H1 (cell line): ENCODE measurements around the gene GXYLT1. TPM values are rescaled to one million over a fixed set of nuclear protein-coding genes. Genes with fewer than 3 reads are reported as not detected.

Source experiments
- CTCF ChIA-PET: fragments of 300-600 bp; sonication (Branson Sonifier 250); formaldehyde crosslinking; loops from one replicate; lab custom pipeline; 2021; ENCODE audit not compliant: partially characterized antibody; lab: Charles Lee
- POLR2A ChIA-PET: fragments of 300-600 bp; sonication (Branson Sonifier 250); formaldehyde crosslinking; loops from one replicate; lab custom pipeline; 2021; ENCODE audit warnings: inconsistent platforms; ENCODE audit not compliant: partially characterized antibody; lab: Charles Lee
- DNase-seq, 2 experiments: peaks; one replicate each; pipeline versions ENCODE4 v3.0.0 to v3.0.0-alpha.2; 2010 to 2022; ENCODE audit warnings: low spot score in 2 of 2, low read depth in 1 of 2, mixed read lengths in 1 of 2
- FAIRE-seq: peaks from 2 replicates; lab custom pipeline; 2011; peaks lifted over from hg19 to GRCh38; lab: Jason Lieb, UNC
- H2AFZ ChIP-seq: 2 replicates; pipeline ENCODE4 v1.8.1; 2012; ENCODE audit warnings: low read length, inconsistent platforms
- H2AK5ac ChIP-seq: 2 replicates; pipeline ENCODE4 v1.6.1; 2013; ENCODE audit warnings: low read depth, low read length
- H2BK120ac ChIP-seq: replicated peaks from 2 replicates; pipeline ENCODE3; 2013; ENCODE audit warnings: low read depth, low read length, inconsistent platforms
- H2BK12ac ChIP-seq: 2 replicates; pipeline ENCODE4 v1.6.1; 2013; ENCODE audit warnings: low read depth, low read length
- H2BK15ac ChIP-seq: 2 replicates; pipeline ENCODE4 v1.6.1; 2013; ENCODE audit warnings: low read length
- H2BK20ac ChIP-seq: 2 replicates; pipeline ENCODE4 v1.6.1; 2013; ENCODE audit warnings: low read length
- H2BK5ac ChIP-seq: 2 replicates; pipeline ENCODE4 v1.6.1; 2013; ENCODE audit warnings: low read depth, low read length
- H3K14ac ChIP-seq: 2 replicates; pipeline ENCODE4 v1.6.1; 2013; ENCODE audit warnings: inconsistent platforms; ENCODE audit not compliant: insufficient read length
- H3K18ac ChIP-seq: 2 replicates; pipeline ENCODE4 v1.6.1; 2013; ENCODE audit warnings: low read length; ENCODE audit errors: extremely low read depth
- H3K23ac ChIP-seq: 2 replicates; pipeline ENCODE4 v1.6.1; 2013; ENCODE audit warnings: inconsistent platforms; ENCODE audit not compliant: insufficient read length
- H3K23me2 ChIP-seq: 2 replicates; pipeline ENCODE4 v1.6.1; 2013; ENCODE audit warnings: low read depth, low read length
- H3K27ac ChIP-seq: 2 replicates; pipeline ENCODE4 v1.6.1; 2011; ENCODE audit warnings: low read depth, low read length, inconsistent platforms
- H3K27me3 ChIP-seq, 4 experiments: replicated peaks in 1 of 4; 1 replicate in 1 of 4; 2 replicates in 3 of 4; pipeline versions ENCODE4 v1.6.1 to v1.8.1; 2011 to 2013; ENCODE audit warnings: low read length in 3 of 4, mild to moderate bottlenecking in 3 of 4, inconsistent platforms in 2 of 4, mixed read lengths in 2 of 4, moderate library complexity in 1 of 4; ENCODE audit not compliant: control insufficient read depth in 3 of 4, insufficient read depth in 3 of 4; ENCODE audit errors: extremely low read depth in 1 of 4
- H3K36me3 ChIP-seq, 4 experiments: 2 replicates each; pipeline versions ENCODE4 v1.6.1 to v1.8.1; 2011 to 2013; ENCODE audit warnings: mild to moderate bottlenecking in 4 of 4, low read length in 3 of 4, moderate library complexity in 2 of 4, control low read depth in 1 of 4, inconsistent platforms in 1 of 4; ENCODE audit not compliant: insufficient read depth in 4 of 4, control insufficient read depth in 2 of 4
- H3K4ac ChIP-seq: replicated peaks from 2 replicates; pipeline ENCODE3; 2013; ENCODE audit warnings: low read length, low read depth, mixed read lengths, inconsistent platforms; ENCODE audit not compliant: insufficient read length
- H3K4me1 ChIP-seq, 4 experiments: replicated peaks in 1 of 4; 1 replicate in 1 of 4; 2 replicates in 3 of 4; pipeline versions ENCODE4 v1.6.1 to v1.8.1; 2011 to 2013; ENCODE audit warnings: low read length in 3 of 4, inconsistent platforms in 2 of 4, mixed read lengths in 1 of 4; ENCODE audit not compliant: insufficient read depth in 4 of 4, control insufficient read depth in 3 of 4
- H3K4me2 ChIP-seq, 2 experiments: 2 replicates each; pipeline versions ENCODE4 v1.6.1 to v1.8.1; 2011 to 2013; ENCODE audit warnings: low read depth in 2 of 2, low read length in 2 of 2, control low read depth in 1 of 2, inconsistent platforms in 1 of 2, mild to moderate bottlenecking in 1 of 2; ENCODE audit not compliant: insufficient read depth in 1 of 2
- H3K4me3 ChIP-seq, 4 experiments: fragments of 200-600, 300-600 bp in 1 of 4; sonication (generic), shearing (Covaris generic), sonication (Bioruptor Twin) in 1 of 4; 2 replicates each; pipeline versions ENCODE4 v1.5.1 to v1.8.1; 2011 to 2016; ENCODE audit warnings: low read length in 4 of 4, low read depth in 3 of 4, control low read depth in 2 of 4, inconsistent platforms in 2 of 4, mild to moderate bottlenecking in 2 of 4, mixed read lengths in 1 of 4, moderate library complexity in 1 of 4; ENCODE audit not compliant: insufficient read depth in 2 of 4; ENCODE audit errors: extremely low read depth in 1 of 4
- H3K56ac ChIP-seq: replicated peaks from 2 replicates; pipeline ENCODE3; 2013; ENCODE audit warnings: low read depth, mild to moderate bottlenecking, mixed read lengths, low read length, inconsistent platforms; ENCODE audit not compliant: insufficient read length
- H3K79me1 ChIP-seq: 2 replicates; pipeline ENCODE4 v1.6.1; 2013; ENCODE audit warnings: low read depth, low read length, control low read depth
- H3K79me2 ChIP-seq, 2 experiments: 2 replicates each; pipeline versions ENCODE4 v1.6.1 to v1.8.1; 2012 to 2013; ENCODE audit warnings: low read length in 2 of 2, mild to moderate bottlenecking in 2 of 2, inconsistent platforms in 1 of 2; ENCODE audit not compliant: insufficient read depth in 2 of 2, control insufficient read depth in 1 of 2
- H3K9ac ChIP-seq, 4 experiments: replicated peaks in 1 of 4; 1 replicate in 1 of 4; 2 replicates in 3 of 4; pipeline versions ENCODE4 v1.6.1 to v1.8.1; 2011 to 2013; ENCODE audit warnings: low read depth in 3 of 4, low read length in 3 of 4, control low read depth in 2 of 4, mild to moderate bottlenecking in 2 of 4, moderate library complexity in 2 of 4, inconsistent platforms in 1 of 4; ENCODE audit errors: extremely low read depth in 1 of 4
- H3K9me3 ChIP-seq, 2 experiments: 2 replicates each; pipeline versions ENCODE4 v1.6.1 to v1.8.1; 2012 to 2013; ENCODE audit warnings: mild to moderate bottlenecking in 2 of 2, moderate library complexity in 2 of 2, control low read depth in 1 of 2, inconsistent platforms in 1 of 2, low read depth in 1 of 2, low read length in 1 of 2, mixed read lengths in 1 of 2; ENCODE audit not compliant: insufficient read depth in 2 of 2
- H4K20me1 ChIP-seq, 2 experiments: replicated peaks in 1 of 2; 2 replicates each; pipeline versions ENCODE3 to v1.8.1; 2011 to 2013; ENCODE audit warnings: inconsistent platforms in 2 of 2, low read length in 2 of 2, mild to moderate bottlenecking in 1 of 2; ENCODE audit not compliant: insufficient read depth in 2 of 2, control insufficient read depth in 1 of 2
- H4K5ac ChIP-seq: 2 replicates; pipeline ENCODE4 v1.6.1; 2013; ENCODE audit warnings: low read length, low read depth, mixed read lengths, inconsistent platforms; ENCODE audit not compliant: insufficient read length
- H4K8ac ChIP-seq: 2 replicates; pipeline ENCODE4 v1.8.0; 2013; ENCODE audit warnings: mild to moderate bottlenecking, moderate library complexity, low read length, inconsistent platforms; ENCODE audit not compliant: insufficient read depth; ENCODE audit errors: extremely low read depth
- H4K91ac ChIP-seq: replicated peaks from 2 replicates; pipeline ENCODE3; 2013; ENCODE audit warnings: low read length, mixed read lengths, inconsistent platforms; ENCODE audit not compliant: insufficient read length
- JUN ChIP-seq: IDR thresholded peaks from 2 replicates; pipeline ENCODE4 v1.6.1; 2011; ENCODE audit warnings: low read depth, mild to moderate bottlenecking, improper control_type of control experiment, low read length
- KDM4A ChIP-seq: IDR thresholded peaks from one replicate; pipeline ENCODE4 v1.7.1; 2012; ENCODE audit warnings: low read depth, mild to moderate bottlenecking, moderate library complexity, low read length, inconsistent platforms; ENCODE audit not compliant: severe bottlenecking
- POLR2AphosphoS5 ChIP-seq: IDR thresholded peaks from 2 replicates; pipeline ENCODE4 v1.6.1; 2011; ENCODE audit warnings: low read depth, low read length
- RFX5 ChIP-seq: IDR thresholded peaks from 2 replicates; pipeline ENCODE4 v1.6.1; 2011; ENCODE audit warnings: low read depth, low read length, improper control_type of control experiment, borderline replicate concordance
- RXRA ChIP-seq: IDR thresholded peaks from 2 replicates; pipeline ENCODE4 v1.6.1; 2011; ENCODE audit warnings: low read depth, mild to moderate bottlenecking, low read length, moderate library complexity; ENCODE audit not compliant: insufficient read depth
- SIX5 ChIP-seq: IDR thresholded peaks from 2 replicates; pipeline ENCODE4 v1.6.1; 2011; ENCODE audit warnings: mild to moderate bottlenecking, low read depth, low read length
- TAF1 ChIP-seq: IDR thresholded peaks from 2 replicates; pipeline ENCODE4 v1.6.1; 2011; ENCODE audit warnings: mild to moderate bottlenecking, low read depth, low read length
- WGBS, 2 experiments: shearing (Covaris generic) in 1 of 2; methylation state at CpG; one replicate each; pipeline versions ENCODE4 v1.1.6 to v1.1.7; 2013 to 2015; ENCODE audit warnings: low lambda C conversion rate in 2 of 2, mixed read lengths in 2 of 2, inconsistent platforms in 1 of 2, low coverage in 1 of 2, missing lambda C conversion rate in 1 of 2; ENCODE audit not compliant: insufficient replicate concordance in 2 of 2, insufficient coverage in 1 of 2, insufficient read length in 1 of 2; ENCODE audit errors: extremely low coverage in 1 of 2, missing lambda C conversion rate in 1 of 2; 5-methylcytosine and 5-hydroxymethylcytosine counted together
- polyA plus RNA-seq, 7 experiments: library from polyadenylated mRNA; depleted of rRNA in 3 of 7; stranded (reverse) in 5 of 7; unstranded in 2 of 7; fragments of >200 nt in 5 of 7; fragments of 200-250 nt in 2 of 7; gene quantifications; 1 replicate in 5 of 7; 2 replicates in 1 of 7; 4 replicates in 1 of 7; pipeline versions ENCODE4 v1.2.1 to v1.2.3, GENCODE V29; 2011 to 2013; ENCODE audit warnings: missing spikeins in 2 of 7, mixed read lengths in 2 of 7
- total RNA-seq: library from RNA; stranded (reverse); fragmentation: NEBNext Ultra II Directional; extraction: Animal tissue kit (Norgen Biotek cat#: 25700); gene quantifications from 2 replicates; pipeline ENCODE4 v1.2.1, GENCODE V29; 2021
- TF ChIP-seq, protein P1 (sequence below): IDR thresholded peaks from 2 replicates; pipeline ENCODE4 v1.6.1; 2011; ENCODE audit warnings: low read depth, mild to moderate bottlenecking, low read length; ENCODE audit not compliant: insufficient read depth

GXYLT1 gene
- total and polyA plus RNA-seq, 2 of the 8 experiments (the other 6 are each of a cell fraction or from before 2014, with no cell fraction given) = 3.1 to 10.7 TPM

DNA sequence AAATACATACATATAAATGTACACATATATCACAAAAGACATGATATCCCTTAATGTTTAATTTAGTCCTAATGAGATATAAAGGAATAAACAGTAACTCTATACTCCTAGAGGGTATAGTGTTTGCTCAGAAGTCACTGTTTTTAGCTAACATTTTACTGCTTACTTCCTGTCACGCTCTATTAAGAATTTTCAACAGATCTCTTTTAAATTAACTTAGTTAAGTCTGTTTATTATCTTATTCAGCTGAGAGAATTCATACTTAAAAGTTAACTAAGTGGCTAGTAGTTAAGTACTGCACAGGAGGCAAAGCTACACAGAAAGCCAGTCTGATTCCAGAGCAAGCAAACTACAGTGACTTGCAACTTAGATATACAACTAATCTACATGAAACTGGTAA, 39.9 kb downstream of the GXYLT1 start:
- peaks cover 0 to 2% (median 0%) of the 10 kb centered on the region in 4 experiments; a peak in 2 of 8 replicates for H3K36me3 ChIP-seq
- H3K9me3 ChIP-seq = no peaks in the 10 kb centered on the region
- TF ChIP-seq POLR2AphosphoS5 = no peak
- TF ChIP-seq KDM4A = no peak
- no peak for TF ChIP-seq SIX5
- TF ChIP-seq RFX5 = no peak
- TF ChIP-seq RXRA = no peak
- TF ChIP-seq TAF1 = no peak
- TF ChIP-seq JUN = no peak
- TF ChIP-seq, protein P1, sequence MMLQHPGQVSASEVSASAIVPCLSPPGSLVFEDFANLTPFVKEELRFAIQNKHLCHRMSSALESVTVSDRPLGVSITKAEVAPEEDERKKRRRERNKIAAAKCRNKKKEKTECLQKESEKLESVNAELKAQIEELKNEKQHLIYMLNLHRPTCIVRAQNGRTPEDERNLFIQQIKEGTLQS = no peak
- H3K79me1 ChIP-seq = no peaks in the 10 kb centered on the region
- H3K4me3 ChIP-seq = no peak overlapping the region
- FAIRE-seq (no peak), DNase-seq (no peak)
- no peak overlapping the region for H4K5ac ChIP-seq
- no peak overlapping the region for H2BK5ac ChIP-seq
- no peak overlapping the region for H3K27ac ChIP-seq
- H3K14ac ChIP-seq = no peak overlapping the region
- H2BK12ac ChIP-seq = no peak overlapping the region
- WGBS, 2 experiments = 77% methylated on average over 1 of the region's 1 CpG; no CpG with 5 or more reads in 1 of the 2 experiments
- H3K23ac ChIP-seq = no peak overlapping the region
- H4K20me1 ChIP-seq = no peaks in the 10 kb centered on the region
- no peaks in the 10 kb centered on the region for H3K79me2 ChIP-seq
- H3K23me2 ChIP-seq = no peaks in the 10 kb centered on the region
- H3K4me2 ChIP-seq = no peak overlapping the region
- no peak overlapping the region for H3K18ac ChIP-seq
- no peak overlapping the region for H2BK120ac ChIP-seq
- no peak overlapping the region for H2AFZ ChIP-seq
- no peaks in the 10 kb centered on the region for H3K4me1 ChIP-seq
- H3K4ac ChIP-seq = no peak overlapping the region
- H3K27me3 ChIP-seq = no peaks in the 10 kb centered on the region
- H4K91ac ChIP-seq = no peak overlapping the region
- H2BK20ac ChIP-seq = no peak overlapping the region
- H3K9ac ChIP-seq = no peak overlapping the region
- ChIA-PET CTCF (interaction anchor here (0.7 to 1.6 kb wide), 2 partner anchors 80 to 1215 kb away, joined by 3 read pairs; no protein-coding TSS in a partner anchor), POLR2A (no interaction called here)
- H2AK5ac ChIP-seq = no peak overlapping the region
- H2BK15ac ChIP-seq = no peak overlapping the region
- H3K56ac ChIP-seq = no peak overlapping the region
- no peak overlapping the region for H4K8ac ChIP-seq
